A673 (cell line): ENCODE data around the gene MUC20.

Source experiments
- EZH2 ChIP-seq: fragments of 200-600 bp; sonication (generic); IDR thresholded peaks from 2 replicates; pipeline ENCODE4 v1.6.1; 2017; ENCODE audit warnings: borderline replicate concordance, low read depth, mild to moderate bottlenecking, mixed read lengths, antibody characterized with exemption, low read length; ENCODE audit not compliant: poor library complexity, severe bottlenecking
- TF ChIP-seq, protein P1 (sequence below): fragments of 300-800, 200-600 bp; sonication (generic); conservative IDR thresholded peaks from 2 replicates; pipeline ENCODE4 v1.5.1; 2017; ENCODE audit warnings: low read depth, mild to moderate bottlenecking, antibody characterized with exemption, low read length, moderate library complexity, mixed read lengths

DNA sequence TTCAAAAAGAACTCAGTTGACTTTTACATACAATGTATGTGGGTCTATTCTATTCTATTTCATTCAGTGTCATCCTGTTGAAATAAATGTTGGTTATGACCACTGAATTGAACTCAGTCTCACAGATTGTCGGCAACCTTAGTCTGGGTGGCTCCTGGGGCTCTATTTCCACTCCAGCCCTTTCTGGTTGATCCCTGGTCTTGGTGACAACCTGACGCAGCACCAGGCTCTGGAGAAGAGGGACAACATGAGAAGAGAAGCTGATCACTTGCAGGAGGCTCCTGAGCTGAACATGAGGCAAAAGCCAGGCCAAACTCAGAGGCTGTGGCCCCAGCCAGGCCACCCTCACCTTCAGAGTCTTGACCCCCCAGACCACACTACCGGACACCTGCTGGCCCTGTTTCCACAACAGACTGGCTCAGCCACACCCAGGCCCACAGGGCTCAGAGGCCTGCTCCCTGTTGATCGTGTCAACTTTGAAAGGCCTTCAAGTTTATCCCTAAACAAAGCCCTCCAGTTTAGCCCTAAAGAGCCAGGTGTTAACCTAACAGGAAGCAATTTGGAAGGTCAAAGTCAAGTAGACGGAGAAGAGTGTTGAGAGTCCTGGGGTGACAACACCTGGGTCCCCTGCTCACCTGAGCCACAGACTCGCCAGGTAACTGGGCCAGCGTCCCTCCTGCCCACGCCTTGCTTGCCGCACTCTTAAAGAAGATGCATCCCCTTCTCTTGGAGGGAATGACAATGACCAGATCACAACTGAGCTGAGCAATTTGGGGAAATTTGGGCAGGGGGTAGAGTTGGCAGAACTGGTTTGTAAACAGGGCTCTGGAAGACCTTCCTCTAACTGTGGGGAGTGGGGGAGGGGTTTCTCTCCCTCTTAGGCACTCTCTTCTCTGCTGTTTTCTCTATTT is 15.4 kb upstream of the MUC20 start:
- TF ChIP-seq, protein P1, sequence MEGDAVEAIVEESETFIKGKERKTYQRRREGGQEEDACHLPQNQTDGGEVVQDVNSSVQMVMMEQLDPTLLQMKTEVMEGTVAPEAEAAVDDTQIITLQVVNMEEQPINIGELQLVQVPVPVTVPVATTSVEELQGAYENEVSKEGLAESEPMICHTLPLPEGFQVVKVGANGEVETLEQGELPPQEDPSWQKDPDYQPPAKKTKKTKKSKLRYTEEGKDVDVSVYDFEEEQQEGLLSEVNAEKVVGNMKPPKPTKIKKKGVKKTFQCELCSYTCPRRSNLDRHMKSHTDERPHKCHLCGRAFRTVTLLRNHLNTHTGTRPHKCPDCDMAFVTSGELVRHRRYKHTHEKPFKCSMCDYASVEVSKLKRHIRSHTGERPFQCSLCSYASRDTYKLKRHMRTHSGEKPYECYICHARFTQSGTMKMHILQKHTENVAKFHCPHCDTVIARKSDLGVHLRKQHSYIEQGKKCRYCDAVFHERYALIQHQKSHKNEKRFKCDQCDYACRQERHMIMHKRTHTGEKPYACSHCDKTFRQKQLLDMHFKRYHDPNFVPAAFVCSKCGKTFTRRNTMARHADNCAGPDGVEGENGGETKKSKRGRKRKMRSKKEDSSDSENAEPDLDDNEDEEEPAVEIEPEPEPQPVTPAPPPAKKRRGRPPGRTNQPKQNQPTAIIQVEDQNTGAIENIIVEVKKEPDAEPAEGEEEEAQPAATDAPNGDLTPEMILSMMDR, result no peak
- TF ChIP-seq EZH2, result no peak
